GM12873 (cell line): Measurements from ENCODE around the gene CNGB1.

ENCODE experiments used
- TF ChIP-seq, protein P1 (sequence below): IDR thresholded peaks from 2 replicates; pipeline ENCODE4 v1.5.1; 2012; ENCODE audit warnings: low read depth, mild to moderate bottlenecking, moderate library complexity, low read length, control low read depth; ENCODE audit not compliant: insufficient read depth; ENCODE audit errors: missing control alignments

CNGB1 gene

GRCh38 chr16:57970319-57970718, 609 bp downstream of the CNGB1 start:
- TF ChIP-seq, protein P1, sequence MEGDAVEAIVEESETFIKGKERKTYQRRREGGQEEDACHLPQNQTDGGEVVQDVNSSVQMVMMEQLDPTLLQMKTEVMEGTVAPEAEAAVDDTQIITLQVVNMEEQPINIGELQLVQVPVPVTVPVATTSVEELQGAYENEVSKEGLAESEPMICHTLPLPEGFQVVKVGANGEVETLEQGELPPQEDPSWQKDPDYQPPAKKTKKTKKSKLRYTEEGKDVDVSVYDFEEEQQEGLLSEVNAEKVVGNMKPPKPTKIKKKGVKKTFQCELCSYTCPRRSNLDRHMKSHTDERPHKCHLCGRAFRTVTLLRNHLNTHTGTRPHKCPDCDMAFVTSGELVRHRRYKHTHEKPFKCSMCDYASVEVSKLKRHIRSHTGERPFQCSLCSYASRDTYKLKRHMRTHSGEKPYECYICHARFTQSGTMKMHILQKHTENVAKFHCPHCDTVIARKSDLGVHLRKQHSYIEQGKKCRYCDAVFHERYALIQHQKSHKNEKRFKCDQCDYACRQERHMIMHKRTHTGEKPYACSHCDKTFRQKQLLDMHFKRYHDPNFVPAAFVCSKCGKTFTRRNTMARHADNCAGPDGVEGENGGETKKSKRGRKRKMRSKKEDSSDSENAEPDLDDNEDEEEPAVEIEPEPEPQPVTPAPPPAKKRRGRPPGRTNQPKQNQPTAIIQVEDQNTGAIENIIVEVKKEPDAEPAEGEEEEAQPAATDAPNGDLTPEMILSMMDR: no peak

- TF ChIP-seq, protein P1: no peak
Measured at GRCh38 chr16:57969451-57970123, 1.3 kb downstream of the CNGB1 start.

DNA sequence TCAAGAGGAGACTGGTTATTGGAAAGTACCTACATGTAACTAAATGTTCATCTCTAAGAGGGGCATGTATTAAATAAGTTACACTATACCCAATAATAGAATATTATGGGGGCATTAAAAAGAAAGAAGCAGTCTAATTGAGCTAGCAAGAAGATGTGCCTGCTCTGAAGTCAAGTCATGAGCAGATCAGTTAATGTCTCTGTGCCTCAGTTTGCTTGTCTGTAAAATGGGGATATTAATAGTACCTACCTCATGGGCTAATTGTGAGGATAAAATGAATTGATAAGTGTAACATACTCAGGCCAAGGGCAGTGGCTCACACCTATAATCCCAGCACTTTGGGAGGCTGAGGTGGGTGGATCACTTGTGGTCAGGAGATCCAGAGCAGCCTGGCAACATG, 3.0 kb downstream of the CNGB1 start:
- TF ChIP-seq, protein P1: no peak

- TF ChIP-seq, protein P1: no peak
Measured at GRCh38 chr16:57966986-57967385, 3.9 kb downstream of the CNGB1 start.

DNA sequence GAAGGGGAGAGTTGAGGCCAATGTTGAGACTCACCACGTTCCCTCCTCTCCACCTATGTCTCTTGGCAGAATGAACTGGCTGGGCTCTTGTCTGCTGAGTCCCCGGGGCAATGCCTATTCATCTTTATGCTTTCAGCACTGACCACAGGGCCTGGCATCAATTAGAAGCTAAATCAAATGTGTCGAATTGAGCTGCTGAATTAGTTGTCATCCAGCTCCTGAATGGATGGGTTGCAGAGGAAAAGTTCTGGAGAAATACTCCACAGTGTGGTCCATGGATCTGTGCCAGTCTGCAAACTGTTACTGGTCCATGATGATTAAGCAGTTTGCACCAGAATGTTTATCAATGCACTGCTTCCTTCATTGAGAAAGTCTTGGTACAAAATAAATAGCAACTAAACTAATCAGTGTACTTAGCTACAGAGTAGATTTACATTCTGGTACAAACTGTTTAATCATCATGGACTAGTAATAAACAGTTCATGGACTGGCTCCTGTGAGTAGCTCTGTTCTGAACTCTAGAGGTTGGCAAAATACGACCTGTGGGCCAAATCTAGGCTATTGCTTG, 4.6 kb downstream of the CNGB1 start:
- TF ChIP-seq, protein P1: no peak

GRCh38 chr16:57964157-57964700, 6.7 kb downstream of the CNGB1 start:
- TF ChIP-seq, protein P1: no peak

GRCh38 chr16:57962756-57963155, 8.2 kb downstream of the CNGB1 start:
- TF ChIP-seq, protein P1: no peak
